Right lobe of liver (tissue), 6 donors: Measurements from ENCODE around the gene MEPE. TPM values are rescaled to one million over a fixed set of nuclear protein-coding genes. Genes with fewer than 3 reads are reported as not detected.
A peak's percentile ranks its signal among the peaks of the same experiment; 100 is the strongest.

ENCODE experiments used
- ATAC-seq, 4 donors: fragments of 200-7000 bp; cut with Tn5 transposase; one replicate each; pipeline ENCODE4 v1.9.1; 2020; ENCODE audit warnings: mild to moderate bottlenecking in 4 of 4, moderate library complexity in 4 of 4
- DNase-seq, 3 donors: peaks; one replicate each; pipeline ENCODE4 v3.0.0-alpha.2; 2020
- H3K27ac ChIP-seq, 3 donors: fragments of 200-600 bp; one replicate each; pipeline ENCODE4 v1.8.0; 2022
- H3K27me3 ChIP-seq, 2 donors: fragments of 200-600 bp; one replicate each; pipeline ENCODE4 v1.8.0; 2022
- H3K36me3 ChIP-seq, 4 donors: fragments of 200-600 bp; sonication (generic) in 1 of 4; one replicate each; pipeline versions ENCODE4 v1.5.1 to v1.8.0; 2017 to 2022; ENCODE audit warnings: control low read depth in 1 of 4
- H3K4me1 ChIP-seq, 4 donors: fragments of 200-600 bp; sonication (generic) in 1 of 4; one replicate each; pipeline versions ENCODE4 v1.5.1 to v1.8.0; 2017 to 2022; ENCODE audit warnings: control low read depth in 1 of 4
- H3K4me3 ChIP-seq, 3 donors: fragments of 200-600 bp; one replicate each; pipeline ENCODE4 v1.8.0; 2022
- H3K9me3 ChIP-seq, 4 donors: fragments of 200-600 bp; sonication (generic) in 1 of 4; one replicate each; pipeline versions ENCODE4 v1.5.1 to v1.8.0; 2017 to 2022; ENCODE audit warnings: control low read depth in 1 of 4
- CTCF ChIP-seq, 4 donors: fragments of 200-600 bp in 3 of 4; fragments of 450-650 bp in 1 of 4; IDR thresholded peaks; one replicate each; pipeline versions ENCODE4 v1.5.1 to v1.8.0; 2016 to 2022; ENCODE audit warnings: antibody characterized with exemption in 4 of 4, mild to moderate bottlenecking in 2 of 4
- POLR2A ChIP-seq: fragments of 450-650 bp; IDR thresholded peaks from one replicate; pipeline ENCODE4 v1.6.1; 2017; ENCODE audit warnings: antibody characterized with exemption, mild to moderate bottlenecking
- WGBS: methylation state at CpG from one replicate; pipeline ENCODE4 v1.1.6; 2018; ENCODE audit warnings: low coverage, low lambda C conversion rate; ENCODE audit not compliant: insufficient coverage; ENCODE audit errors: missing lambda C conversion rate; 5-methylcytosine and 5-hydroxymethylcytosine counted together
- intact Hi-C, 2 donors: fragments of 100-400 bp; cut with DNase I; formaldehyde crosslinking; loops; one replicate each; pipeline versions ENCODE4 v1.11.2 to v1.14.1; 2022
- total RNA-seq, 6 experiments: library from RNA; depleted of rRNA in 2 of 6; stranded (reverse); fragments of >200 nt in 2 of 6; fragmentation: NEBNext Ultra II Directional in 3 of 6; extraction: Animal tissue kit (Norgen Biotek cat#: 25700) in 3 of 6; gene quantifications; one replicate each; pipeline versions ENCODE4 v1.1.0 to v1.2.4, GENCODE V29; 2016 to 2023
- donor health status: DM: no; HTN: yes; CAD: no.
- donor health status: DM: no; HTN: no; CAD: no.
- donor health status: DM: no; HTN: no; CAD: no.
- donor health status: DM: no; HTN: yes; CAD: no.
- donor health status: DM: no; HTN: yes; CAD: no.

Gene MEPE
- total RNA-seq, 6 experiments from 2014 or later = not detected

- WGBS = 36% methylated on average over 3 of the region's 3 CpGs
- Histone ChIP-seq H3K27me3 (no peaks in the 10 kb centered on the region), H3K9me3 (no peaks in the 10 kb centered on the region), H3K4me3 (no peak overlapping the region), H3K4me1 (no peaks in the 10 kb centered on the region), H3K27ac (no peak overlapping the region), H3K36me3 (no peaks in the 10 kb centered on the region)
- intact Hi-C loops = no loop called here
- ATAC-seq (peak in 1 of 4 donors; percentile 33), DNase-seq (no peak)
- TF ChIP-seq CTCF (IDR thresholded peaks at IDR 0.05) (no peak), POLR2A (no peak)
Measured at GRCh38 chr4:87807402-87807801, 25.4 kb upstream of the MEPE start.

GRCh38 chr4:87811977-87812376 is 20.8 kb upstream of the MEPE start:
- 65% methylated on average over 2 of the region's 2 CpGs for WGBS
- no peak for DNase-seq
- TF ChIP-seq CTCF (IDR thresholded peaks at IDR 0.05) (no peak), POLR2A (no peak)
- Histone ChIP-seq H3K4me3 (no peak overlapping the region), H3K9me3 (no peaks in the 10 kb centered on the region), H3K36me3 (no peaks in the 10 kb centered on the region), H3K4me1 (no peaks in the 10 kb centered on the region), H3K27ac (no peak overlapping the region), H3K27me3 (no peaks in the 10 kb centered on the region)
- intact Hi-C loops = no loop called here
- ATAC-seq = no peak

- no peak for ATAC-seq
Measured at GRCh38 chr4:87819281-87819919, 13.4 kb upstream of the MEPE start.

GRCh38 chr4:87823200-87823599 is 9.6 kb upstream of the MEPE start:
- DNase-seq (no peak), ATAC-seq (no peak)
- no peak overlapping the region for H3K4me3 ChIP-seq
- 62% methylated on average over 2 of the region's 4 CpGs for WGBS
- intact Hi-C loops = no loop called here
- H3K36me3 ChIP-seq = no peaks in the 10 kb centered on the region
- no peak for TF ChIP-seq CTCF (IDR thresholded peaks at IDR 0.05)
- no peak for TF ChIP-seq POLR2A
- H3K27me3 ChIP-seq = no peaks in the 10 kb centered on the region
- no peaks in the 10 kb centered on the region for H3K9me3 ChIP-seq
- H3K4me1 ChIP-seq = no peaks in the 10 kb centered on the region
- H3K27ac ChIP-seq = no peak overlapping the region

More at GRCh38 chr4:87819281-87819919, 13.4 kb upstream of the MEPE start:
- TF ChIP-seq POLR2A = no peak
- TF ChIP-seq CTCF (IDR thresholded peaks at IDR 0.05) = no peak
- Histone ChIP-seq H3K27me3 (no peaks in the 10 kb centered on the region), H3K4me1 (no peaks in the 10 kb centered on the region), H3K9me3 (no peaks in the 10 kb centered on the region), H3K27ac (no peak overlapping the region), H3K4me3 (no peak overlapping the region), H3K36me3 (no peaks in the 10 kb centered on the region)
- intact Hi-C loops = no loop called here
- DNase-seq = no peak
- 75% methylated on average over 1 of the region's 8 CpGs for WGBS

- WGBS = 27% methylated on average over 1 of the region's 1 CpG
- no peak for DNase-seq
- Histone ChIP-seq H3K9me3 (no peaks in the 10 kb centered on the region), H3K27me3 (no peaks in the 10 kb centered on the region), H3K4me1 (no peaks in the 10 kb centered on the region), H3K36me3 (no peaks in the 10 kb centered on the region), H3K4me3 (no peak overlapping the region), H3K27ac (no peak overlapping the region)
- TF ChIP-seq CTCF (IDR thresholded peaks at IDR 0.05) = no peak
- TF ChIP-seq POLR2A = no peak
- ATAC-seq = no peak
- intact Hi-C loops = no loop called here
Measured at GRCh38 chr4:87823724-87824123, 9.0 kb upstream of the MEPE start.
